HG03571 (cell line): ENCODE data around the gene LGALS3.

Experiments
- ATAC-seq: cut with Tn5 transposase; IDR thresholded peaks from one replicate; pipeline ENCODE4 v1.9.1; 2021; ENCODE audit not compliant: unreplicated experiment

Gene LGALS3

GRCh38 chr14:55129428-55130195 lies 560 bp downstream of the LGALS3 start:
- peak; percentile 53 for ATAC-seq

DNA sequence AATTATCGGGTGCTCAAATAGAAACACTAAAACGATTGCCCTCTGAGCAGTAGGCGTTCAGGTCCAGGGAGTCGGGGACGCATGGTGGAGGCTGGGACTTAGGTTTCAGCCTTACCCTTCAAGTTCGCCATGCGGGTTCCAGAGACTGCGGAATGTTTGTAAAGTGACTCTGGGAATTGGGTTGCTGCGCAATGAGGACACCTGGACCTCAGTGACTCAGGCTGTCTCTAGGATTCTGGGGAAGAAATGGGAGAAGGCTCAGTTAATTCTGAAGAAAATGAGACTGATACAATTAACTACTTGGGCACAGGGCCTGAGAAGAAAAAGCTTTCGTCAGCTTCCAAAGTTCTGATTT lies 1.1 kb downstream of the LGALS3 start:
- ATAC-seq, result no peak

DNA sequence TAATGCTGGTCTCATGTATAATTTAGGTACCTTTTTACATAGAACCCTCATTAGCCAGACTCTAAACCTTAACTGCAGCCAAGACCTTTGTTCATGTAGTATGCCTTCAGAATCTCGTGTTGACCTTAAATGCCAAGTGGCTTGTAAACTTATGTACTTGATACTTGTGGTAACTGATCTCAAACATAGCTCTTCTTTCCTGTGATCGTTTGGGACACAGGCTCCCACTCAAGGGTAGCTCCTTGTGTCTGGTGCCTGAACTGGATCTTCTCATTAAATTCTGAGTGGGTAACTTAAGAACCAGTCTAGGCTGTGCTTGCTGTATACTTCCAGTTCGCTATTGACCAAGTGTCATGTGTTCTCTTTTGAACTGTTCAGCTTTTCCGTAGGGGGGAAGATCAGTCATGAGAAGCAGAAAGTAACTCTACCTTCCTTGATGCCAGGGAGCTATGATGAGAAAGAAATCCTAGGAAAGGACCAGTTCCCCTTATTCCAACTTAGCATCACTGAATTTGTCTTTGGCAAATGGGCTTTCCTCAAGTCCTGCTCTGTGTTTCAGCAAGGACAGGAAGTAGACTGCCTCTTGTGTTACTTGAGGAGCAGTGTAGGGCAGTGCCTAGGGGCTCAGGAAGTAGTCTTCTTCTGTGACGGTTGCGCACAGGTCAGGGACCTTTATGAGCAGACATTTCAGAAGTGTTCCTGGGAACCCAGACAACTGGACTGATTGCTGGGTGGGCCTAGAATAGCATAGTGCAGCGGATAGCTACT lies 2.5 kb downstream of the LGALS3 start:
- no peak for ATAC-seq

DNA sequence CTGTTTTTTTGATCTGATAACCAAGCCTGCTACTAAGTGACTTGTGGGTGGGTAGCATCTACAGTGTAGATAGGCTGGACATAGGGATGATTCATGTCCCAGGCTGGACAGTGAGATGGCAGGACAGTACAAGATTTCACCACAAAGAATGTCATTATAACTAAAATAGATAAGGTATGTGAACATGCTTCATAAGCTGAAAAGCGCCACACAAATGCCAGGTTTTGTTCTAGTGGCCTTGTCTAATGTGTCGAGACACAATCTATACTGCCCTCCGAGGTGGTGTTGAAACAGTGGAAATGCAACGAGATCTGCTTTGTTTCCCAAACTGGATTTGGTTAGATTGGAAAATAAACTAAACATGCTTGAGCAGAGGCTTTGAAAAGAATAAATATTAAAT lies 4.4 kb downstream of the LGALS3 start:
- ATAC-seq, result no peak

GRCh38 chr14:55136241-55136640 lies 7.2 kb downstream of the LGALS3 start:
- no peak for ATAC-seq

DNA sequence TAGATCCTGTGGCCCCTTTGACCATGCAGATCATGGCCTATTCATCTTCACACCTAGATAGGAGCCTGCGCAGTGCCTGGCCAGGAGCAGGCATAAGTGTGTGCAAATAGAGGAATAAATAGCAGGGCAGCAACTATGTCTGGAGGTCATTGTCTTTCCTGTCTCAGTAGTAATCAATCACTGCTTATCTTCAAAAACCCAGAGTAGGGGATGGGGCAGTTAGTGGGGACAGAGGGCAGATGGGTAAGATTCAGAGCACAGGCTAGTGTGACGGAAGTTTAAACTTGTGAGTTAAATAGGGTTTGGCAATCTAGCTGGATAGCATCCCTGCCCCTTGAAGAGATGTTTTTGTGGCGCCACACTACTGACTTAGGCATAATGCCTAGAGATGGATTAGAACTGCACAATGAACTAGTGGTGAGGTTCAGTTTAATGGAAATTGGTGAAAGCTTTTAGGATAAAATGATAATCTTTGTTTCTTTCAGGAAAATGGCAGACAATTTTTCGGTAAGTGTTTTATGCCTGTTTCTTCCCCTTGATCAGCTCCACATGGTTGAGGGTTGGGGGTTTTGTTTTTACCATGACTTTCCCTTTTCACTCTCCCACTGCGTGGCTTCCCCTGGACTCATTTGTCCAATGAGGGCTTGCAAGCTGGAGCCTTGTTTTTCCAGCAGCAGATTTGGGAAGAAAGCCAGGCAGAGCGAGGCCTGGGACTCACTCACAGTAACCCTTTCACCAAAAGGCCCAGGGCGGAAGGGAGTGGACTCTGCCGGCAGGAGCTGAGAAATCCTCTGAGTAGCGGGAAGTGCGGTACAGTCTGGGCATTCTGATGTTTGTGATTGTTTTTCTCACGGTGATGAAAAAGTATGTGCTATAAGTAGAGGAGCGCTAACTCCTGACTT lies 8.1 kb downstream of the LGALS3 start:
- ATAC-seq, result no peak

DNA sequence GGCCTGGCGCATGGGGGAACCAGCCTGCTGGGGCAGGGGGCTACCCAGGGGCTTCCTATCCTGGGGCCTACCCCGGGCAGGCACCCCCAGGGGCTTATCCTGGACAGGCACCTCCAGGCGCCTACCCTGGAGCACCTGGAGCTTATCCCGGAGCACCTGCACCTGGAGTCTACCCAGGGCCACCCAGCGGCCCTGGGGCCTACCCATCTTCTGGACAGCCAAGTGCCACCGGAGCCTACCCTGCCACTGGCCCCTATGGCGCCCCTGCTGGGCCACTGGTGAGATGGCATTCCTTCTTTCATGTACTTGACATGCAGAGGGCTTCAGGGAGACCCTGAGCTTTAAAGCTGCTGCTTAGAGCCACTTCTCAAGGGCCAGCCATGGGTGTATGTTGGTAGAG lies 9.0 kb downstream of the LGALS3 start:
- ATAC-seq, result no peak

DNA sequence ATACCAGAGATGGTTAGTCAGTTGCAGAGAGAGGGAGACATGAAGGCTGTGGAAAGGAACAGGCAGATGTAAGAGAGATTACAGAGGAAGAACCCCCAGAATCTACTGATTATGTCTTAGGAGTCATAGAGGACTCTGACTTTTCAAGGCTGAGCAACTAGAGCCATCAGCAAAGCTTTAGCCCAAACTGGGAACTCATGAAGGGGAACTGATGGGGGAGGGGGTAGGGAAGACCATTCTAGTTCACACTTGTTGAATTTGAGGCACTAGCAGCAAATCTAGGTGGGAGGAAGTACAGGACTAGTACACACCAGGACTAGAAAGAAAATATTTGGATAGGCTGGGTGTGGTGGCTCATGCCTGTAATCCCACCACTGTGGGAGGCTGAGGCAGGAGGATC lies 10.1 kb downstream of the LGALS3 start:
- no peak for ATAC-seq

GRCh38 chr14:55139696-55140509 lies 10.9 kb downstream of the LGALS3 start:
- ATAC-seq, result no peak

DNA sequence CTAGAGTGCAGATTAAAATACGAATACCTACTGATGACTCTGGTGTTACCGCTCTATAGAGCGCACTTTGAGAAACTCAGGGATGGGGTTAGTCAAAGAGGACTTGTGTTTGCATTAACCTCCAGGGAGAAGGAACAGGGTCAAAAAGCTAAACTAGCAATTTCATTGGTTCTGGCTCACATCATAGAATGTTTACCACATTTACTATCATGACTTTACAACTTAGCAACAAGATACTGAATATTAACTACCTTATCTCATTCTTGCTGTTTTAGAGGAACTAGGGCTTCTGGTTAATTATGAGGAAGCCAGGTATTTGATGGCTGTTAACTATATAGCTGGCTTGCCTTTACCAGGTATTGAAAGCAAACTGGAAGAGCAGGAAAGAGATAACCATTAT lies 12.8 kb downstream of the LGALS3 start:
- no peak for ATAC-seq

DNA sequence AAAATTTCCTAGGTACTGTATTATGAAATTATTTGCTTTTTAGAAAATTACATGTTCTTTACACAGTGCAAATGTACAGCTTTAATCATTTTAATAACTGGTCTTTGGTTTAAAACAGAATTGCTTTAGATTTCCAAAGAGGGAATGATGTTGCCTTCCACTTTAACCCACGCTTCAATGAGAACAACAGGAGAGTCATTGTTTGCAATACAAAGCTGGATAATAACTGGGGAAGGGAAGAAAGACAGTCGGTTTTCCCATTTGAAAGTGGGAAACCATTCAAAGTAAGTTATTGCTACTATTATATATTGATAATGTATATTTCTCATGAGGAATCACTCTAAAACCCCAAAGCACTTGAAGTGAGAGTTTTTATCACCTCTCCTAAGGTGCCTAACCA lies 13.4 kb downstream of the LGALS3 start:
- ATAC-seq, result no peak

DNA sequence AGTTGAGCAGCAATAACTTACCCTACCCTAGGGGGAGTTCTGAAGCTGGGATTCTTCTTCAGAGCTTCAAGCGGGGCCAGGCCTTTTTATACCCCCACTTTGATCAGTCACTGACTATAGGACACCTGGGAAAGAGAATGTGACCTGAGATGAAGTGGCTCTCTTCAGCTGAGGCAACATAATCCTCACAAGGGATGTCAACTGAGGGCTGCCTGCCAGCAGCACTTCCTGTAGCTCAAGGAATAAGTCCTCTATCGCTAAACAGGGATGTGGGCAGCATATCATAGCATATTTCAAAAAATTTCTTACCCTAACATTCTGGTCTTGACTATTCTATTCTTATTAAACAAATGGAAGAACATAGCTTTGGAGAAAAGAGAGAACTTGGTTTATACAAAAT lies 17.4 kb downstream of the LGALS3 start:
- no peak for ATAC-seq

GRCh38 chr14:55151601-55152000 lies 22.5 kb downstream of the LGALS3 start:
- ATAC-seq, result no peak

GRCh38 chr14:55152052-55152753 lies 23.2 kb downstream of the LGALS3 start:
- no peak for ATAC-seq

GRCh38 chr14:55153951-55154350 lies 24.9 kb downstream of the LGALS3 start:
- ATAC-seq, result no peak

GRCh38 chr14:55157080-55157479 lies 28.0 kb downstream of the LGALS3 start:
- ATAC-seq, result no peak

GRCh38 chr14:55158412-55158811 lies 29.4 kb downstream of the LGALS3 start:
- no peak for ATAC-seq

DNA sequence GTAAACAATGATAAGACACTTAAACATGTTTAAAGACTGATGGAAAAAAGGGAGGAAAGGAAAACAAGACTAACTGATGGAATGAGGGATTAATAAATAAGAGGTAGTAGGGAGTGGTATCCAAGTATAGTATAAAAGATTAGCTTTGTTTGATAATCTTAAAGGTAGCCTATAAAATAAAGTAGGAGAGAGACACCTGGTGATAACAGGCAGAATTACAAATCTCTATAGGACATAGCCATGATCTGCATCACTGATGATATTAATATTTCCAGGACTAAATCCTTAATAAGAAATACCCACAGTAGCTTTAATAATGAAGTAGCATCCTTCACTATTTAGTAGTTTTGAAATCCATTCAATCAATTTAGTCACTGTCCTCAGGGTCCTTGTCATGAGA lies 31.9 kb downstream of the LGALS3 start:
- no peak for ATAC-seq

DNA sequence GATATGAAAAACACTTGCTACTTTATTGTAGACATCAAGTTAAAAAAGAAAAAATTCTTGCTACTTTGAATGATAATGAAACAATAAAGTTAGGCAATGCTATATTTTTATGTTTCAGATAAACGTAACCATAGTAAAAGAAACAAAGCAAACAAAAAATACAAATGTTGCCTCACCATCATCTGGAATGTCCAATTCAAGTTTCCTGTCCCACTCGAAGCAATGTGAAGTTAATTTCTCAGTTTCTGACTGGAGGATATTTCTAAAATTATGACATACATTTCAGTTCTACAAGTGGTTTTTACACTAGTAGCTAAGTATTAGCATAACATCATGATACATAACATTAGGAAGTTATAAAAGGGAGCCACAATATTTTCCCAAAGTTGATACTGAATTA lies 41.5 kb downstream of the LGALS3 start:
- ATAC-seq, result no peak

- ATAC-seq, result no peak
These were observed 51.0 kb downstream of the LGALS3 start for GRCh38 chr14:55180006-55180405.
